GM19328 (cell line): ENCODE data around the gene DBI.

ENCODE experiments used
- ATAC-seq: cut with Tn5 transposase; IDR thresholded peaks from one replicate; pipeline ENCODE4 v1.9.1; 2021; ENCODE audit warnings: mild to moderate bottlenecking, moderate library complexity; ENCODE audit not compliant: unreplicated experiment

DBI gene

GRCh38 chr2:119366649-119367471 lies at the start of gene DBI, which contains the start of gene C2orf76:
TSS of gene DBI (plus strand) at chr2:119366977. CDS start at chr2:119367052, 75 bp downstream.
TSS of gene C2orf76 (minus strand) at chr2:119366834. CDS start at chr2:119339959, 26,875 bp downstream.
- peak; percentile 96 for ATAC-seq

DNA sequence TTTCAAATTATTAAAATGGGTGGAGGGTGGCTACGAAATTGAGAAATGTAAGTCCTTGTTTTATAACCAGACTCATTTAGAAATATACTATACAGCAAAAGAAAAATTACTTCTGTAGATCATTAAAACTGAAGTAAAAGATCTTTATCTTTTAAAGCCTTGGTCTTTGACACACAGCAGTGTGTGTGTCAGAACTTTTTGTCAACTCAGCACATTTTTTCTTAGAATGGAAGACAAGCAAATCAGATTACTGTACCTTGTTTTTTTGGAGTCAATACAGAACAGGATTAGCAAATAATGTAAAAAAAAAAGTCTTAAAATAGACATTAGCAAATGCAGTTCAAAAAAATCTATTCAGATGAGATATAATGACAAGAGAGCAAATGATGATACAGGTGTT lies 49.2 kb upstream of the DBI start:
- ATAC-seq = no peak

DNA sequence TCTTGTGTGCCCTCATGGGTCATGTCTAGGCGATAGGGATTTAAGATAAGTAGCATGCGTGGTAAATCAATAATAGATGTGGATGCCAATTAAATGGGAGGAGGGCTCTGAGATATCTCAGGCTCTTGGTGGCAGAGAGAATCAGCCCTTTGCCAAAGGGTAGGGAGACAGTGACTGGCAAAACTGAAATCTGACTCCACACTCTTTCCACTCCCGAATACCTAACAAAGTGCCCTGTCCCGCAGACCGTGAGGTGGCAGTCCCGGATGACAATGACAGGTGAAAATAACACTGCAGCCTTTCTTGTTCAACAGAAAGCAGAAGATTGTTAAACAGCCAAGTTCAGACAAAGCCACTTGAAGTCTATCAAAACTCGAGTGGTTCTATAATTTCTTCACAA lies 47.2 kb upstream of the DBI start:
- no peak for ATAC-seq

GRCh38 chr2:119323459-119323858 lies 43.3 kb upstream of the DBI start:
- ATAC-seq = no peak

DNA sequence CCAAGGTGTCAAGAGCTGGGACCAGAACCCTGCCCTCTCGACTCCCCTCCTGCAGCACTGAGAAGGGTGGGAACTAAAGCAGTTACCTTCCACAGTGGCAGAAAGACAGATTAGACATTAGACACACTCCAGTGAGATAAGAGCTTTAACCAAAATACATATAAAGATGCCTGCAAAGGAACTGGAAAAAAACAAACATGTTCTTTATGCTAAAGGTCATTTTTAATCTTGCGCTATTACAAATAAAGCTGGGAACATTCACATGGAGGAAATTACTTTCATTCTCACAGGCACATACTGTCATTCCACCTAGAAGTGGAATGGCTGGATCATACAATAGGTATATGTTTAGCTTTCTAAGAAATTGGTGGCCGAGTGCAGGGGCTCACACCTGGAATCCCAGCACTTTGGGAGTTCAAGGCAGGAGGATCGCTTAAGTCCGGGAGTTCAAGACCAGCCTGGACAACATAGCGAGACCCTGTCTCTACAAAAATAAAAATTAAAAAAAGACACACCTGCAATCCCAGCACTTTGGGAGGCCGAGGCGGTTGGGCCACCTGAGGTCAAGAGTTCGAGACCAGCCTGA lies 42.0 kb upstream of the DBI start:
- ATAC-seq = no peak

- ATAC-seq = no peak
Observed at GRCh38 chr2:119326938-119327337, 39.8 kb upstream of the DBI start.

DNA sequence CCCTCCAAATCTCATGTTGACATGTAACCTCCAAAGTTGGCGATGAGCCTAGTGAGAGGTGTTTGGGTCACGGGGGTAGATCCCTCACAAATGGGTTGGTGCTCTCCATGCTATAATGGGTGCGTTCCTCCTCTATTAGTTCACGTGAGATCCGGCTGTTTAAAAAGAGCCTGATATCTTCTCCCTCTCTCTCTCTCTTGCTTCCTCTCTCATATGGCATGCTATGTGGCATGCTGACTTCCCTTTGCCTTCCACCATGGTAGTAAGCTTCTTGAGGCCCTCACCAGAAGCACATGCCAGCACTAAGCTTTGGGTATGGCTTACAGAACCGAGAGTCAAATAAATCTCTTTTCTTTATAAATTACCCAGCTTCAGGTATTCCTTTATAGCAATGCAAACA lies 39.3 kb upstream of the DBI start:
- ATAC-seq = no peak

DNA sequence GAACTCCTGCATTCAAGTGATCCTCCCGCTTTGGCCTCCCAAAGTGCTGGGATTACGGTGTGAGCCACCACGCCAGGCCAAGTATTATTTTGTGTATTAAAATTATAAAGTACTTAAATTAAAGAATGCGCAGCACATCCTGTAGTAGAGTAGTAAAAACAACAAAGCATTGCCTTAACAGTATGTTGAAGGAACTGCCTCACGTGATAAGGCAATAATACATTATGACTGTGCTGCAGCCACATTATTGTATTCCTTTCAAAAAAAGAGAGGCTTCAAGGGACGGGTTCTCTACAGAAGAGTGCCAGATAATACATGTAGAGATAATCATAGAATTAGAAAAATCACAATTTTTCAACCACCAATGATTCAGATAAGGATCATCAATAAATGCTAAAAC lies 33.8 kb upstream of the DBI start:
- no peak for ATAC-seq

DNA sequence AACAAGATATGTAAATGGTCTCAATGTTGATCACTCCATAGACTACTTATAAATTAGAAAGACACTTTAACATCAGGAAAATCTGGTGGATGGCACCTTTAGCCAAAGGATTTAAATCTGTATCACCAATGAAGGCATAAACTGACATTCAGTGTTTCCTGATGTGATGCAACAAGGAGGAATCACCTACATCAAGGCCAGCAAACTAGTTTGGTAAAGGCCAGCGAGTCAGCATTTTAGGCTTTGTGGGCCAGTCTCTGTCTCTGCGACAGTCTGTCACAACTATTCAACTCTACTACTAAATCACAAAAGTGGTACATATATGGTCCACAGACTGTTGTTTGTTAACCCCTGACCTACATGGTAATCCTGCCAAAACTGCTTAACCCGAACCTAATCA lies 33.4 kb upstream of the DBI start:
- no peak for ATAC-seq

GRCh38 chr2:119333833-119334232 lies 32.9 kb upstream of the DBI start:
- no peak for ATAC-seq

DNA sequence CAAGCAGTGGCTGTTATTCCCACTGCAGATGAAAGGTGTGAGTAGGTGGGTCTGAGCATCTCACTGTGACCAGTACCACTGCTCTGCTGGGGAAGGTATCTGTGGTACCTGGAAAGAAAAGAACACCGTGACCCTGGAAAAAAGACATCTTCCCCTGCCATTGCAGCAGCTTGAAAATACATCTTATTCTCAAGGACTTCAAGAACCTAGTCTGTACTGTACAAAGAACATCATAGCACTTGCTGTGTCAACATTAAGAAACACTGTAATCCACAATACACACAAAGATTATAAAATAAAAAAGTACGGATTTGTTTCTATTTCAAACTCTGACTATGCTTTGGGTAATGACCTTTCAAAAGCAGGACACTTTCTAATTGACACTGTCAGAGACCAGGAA lies 29.0 kb upstream of the DBI start:
- no peak for ATAC-seq

DNA sequence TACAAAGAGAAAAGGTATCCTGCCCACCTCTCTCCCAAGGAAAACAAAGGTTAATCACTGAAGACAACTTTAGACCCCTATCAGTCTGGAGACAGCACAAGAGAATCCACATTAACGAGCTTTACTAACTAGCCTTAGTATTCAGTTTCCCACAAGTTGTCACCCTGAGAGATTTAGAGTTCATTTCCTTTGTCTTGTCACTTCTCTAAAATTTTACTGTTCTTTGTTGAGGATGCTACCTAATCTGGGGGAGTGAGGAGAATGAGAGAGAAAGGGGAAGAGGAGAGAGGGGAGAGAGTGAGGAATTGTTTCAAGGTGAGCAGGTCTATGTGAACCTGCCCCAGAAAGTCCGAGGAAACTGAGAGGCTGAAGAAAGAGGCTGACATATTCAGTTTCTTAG lies 28.5 kb upstream of the DBI start:
- no peak for ATAC-seq

DNA sequence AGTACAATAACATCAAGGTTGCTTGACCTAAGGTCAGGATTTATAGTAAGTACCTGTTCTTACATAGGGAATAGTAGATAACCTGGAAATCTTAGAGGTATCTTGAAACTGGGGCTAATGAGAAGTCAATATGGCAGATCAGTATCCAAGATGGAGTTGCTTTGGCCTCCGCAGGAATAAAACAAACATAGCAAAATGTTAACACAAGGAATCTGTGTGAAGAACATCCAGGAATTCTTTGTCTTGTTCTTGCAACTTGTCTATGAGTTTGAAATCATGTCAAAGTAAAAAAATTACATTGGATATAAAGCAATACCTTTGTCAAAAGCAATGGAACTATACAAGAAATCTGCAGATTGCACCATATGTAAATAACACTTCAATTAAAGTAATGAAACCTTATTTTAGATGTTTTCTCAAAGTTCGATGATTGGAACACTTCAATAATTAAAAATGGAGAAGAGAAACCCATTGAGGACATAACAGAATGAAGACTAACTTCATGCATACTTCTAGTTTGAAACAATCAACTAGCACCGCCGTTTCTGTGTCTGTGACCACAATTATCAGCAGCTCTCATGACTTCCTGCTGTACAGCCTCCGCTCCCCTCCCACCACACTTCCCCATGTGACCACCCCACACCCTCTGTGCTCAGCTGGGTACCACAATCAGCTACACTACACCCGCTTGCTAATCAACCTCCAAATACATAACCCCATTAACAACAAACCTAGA lies 27.8 kb upstream of the DBI start:
- ATAC-seq = peak; percentile 100

DNA sequence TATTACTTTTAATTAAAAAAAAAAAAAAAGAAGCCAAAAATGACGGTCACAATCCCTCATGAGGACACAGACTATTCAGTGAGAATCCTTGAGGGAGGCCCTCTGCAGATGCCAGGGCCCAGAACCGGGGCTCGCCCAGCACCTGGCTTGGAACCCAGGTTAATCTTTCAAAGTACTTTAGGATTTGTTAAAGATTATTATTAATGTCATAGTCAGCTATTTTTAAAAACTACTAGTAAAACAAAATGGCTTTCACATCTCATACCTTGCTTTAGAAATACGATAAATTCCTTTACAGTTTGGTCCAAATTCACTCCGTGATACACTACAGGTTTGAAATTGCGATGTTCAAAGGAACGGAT lies 27.2 kb upstream of the DBI start:
- ATAC-seq = no peak

- no peak for ATAC-seq
Observed at GRCh38 chr2:119341684-119342083, 25.1 kb upstream of the DBI start.

- ATAC-seq = no peak
Observed at GRCh38 chr2:119349289-119349688, 17.5 kb upstream of the DBI start.

DNA sequence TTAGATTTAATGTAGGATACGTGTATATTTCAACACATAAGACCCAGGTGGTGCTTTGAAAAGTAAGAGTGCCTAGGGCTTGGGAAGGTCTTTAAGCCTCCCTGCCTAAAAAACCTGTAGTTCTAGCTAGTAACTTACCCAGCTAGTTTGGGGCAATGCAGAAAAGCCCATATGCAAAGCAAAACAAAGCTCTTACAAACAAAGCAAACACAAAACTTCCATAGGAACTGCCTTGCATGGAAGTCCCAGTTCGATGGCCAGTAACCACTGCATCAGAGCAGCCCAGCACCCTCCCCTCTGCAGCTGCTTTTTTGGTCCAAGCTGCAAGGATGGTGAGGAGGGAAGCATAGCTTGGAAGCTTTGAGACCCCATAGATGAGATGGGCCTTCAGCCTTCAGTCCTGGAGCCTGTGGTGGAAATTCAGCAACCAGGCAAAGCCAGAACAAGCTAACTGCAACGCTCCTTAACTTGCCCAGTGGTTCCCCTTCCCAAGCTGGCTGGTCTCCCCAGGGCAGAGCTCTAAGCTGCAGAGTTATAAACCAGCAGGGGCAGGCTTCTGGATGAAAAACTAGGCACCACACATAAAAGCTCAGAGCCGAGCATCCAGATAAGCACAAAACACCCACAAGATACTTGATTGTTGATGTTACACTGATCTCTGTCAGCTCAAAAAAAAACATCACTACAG lies 16.3 kb upstream of the DBI start:
- no peak for ATAC-seq

DNA sequence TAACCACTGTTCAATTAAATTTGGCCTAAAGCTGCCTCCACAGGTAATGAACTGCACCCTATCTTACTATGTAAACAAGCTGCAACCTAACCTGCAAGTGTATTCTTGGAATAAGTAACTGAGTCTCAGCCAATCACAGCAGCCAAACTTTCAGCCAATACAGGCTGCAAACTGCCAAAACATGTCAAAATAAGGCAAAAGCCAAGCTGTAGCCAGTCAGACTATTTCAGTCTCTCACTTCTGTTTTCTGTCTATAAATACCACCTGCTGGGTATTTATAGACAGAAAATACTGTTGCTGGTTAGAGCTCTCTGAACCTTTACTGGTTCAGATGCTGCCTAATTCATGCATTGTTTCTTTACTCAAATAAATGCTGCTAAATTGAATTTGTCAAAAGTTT lies 14.4 kb upstream of the DBI start:
- peak; percentile 90 for ATAC-seq

DNA sequence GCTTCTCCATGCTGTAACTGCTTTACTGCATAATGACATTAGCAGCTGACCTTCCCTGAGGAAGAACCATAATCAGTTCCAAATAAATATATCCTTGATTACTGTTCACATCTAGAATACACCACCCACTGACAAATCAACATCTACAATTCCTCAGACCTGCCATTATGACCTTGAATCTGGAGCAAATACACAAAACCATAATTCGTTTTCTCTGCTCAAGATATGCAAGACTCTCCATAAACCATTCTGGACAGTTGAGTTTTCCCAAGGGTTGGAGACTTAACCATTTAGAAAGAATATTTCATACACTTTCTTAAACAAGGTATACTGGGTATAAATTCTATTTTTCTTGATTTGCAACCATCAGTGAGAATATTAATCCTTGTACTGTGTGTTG lies 11.9 kb upstream of the DBI start:
- no peak for ATAC-seq

DNA sequence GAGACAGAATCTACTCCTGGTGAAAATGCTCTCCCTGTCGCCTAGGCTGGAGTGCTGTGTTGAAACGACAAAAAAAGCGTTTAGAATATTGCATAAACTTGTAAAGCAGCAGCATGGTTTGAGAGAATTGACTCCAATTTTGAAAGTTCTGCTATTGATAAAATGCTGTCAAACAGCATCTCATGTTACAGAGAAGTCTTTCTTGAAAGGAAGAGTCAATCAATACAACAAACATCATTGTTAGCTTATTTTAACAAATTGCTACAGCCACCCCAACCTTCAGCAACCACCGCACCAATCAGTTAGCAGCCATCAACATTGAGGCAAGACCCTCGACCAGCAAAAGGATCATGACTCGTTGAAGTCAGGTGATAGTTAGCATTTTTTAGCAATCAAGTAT lies 7.0 kb upstream of the DBI start:
- ATAC-seq = no peak

- no peak for ATAC-seq
Observed at GRCh38 chr2:119360423-119360966, 6.3 kb upstream of the DBI start.
